NCI-H748 (cell line): Measurements from ENCODE around the gene SLC17A4.
"Not testable (repeated sequence)": the region's sequence is repeated elsewhere in the genome, so short reads cannot be mapped to it uniquely, and the experiment has no call there.

Source experiments
- DNase-seq: peaks from one replicate; lab custom pipeline; 2025; ENCODE audit not compliant: unreplicated experiment; lab: John Stamatoyannopoulos, UW

SLC17A4 gene

GRCh38 chr6:25748601-25749517, 5.7 kb upstream of the SLC17A4 start:
- not testable (repeated sequence) for DNase-seq

- no peak for DNase-seq
Observed at GRCh38 chr6:25749837-25750236, 4.7 kb upstream of the SLC17A4 start.

GRCh38 chr6:25750906-25751305, 3.6 kb upstream of the SLC17A4 start:
- no peak for DNase-seq

GRCh38 chr6:25753079-25753478, 1.5 kb upstream of the SLC17A4 start:
- no peak for DNase-seq

- DNase-seq: no peak
Observed at GRCh38 chr6:25755483-25755882, 941 bp downstream of the SLC17A4 start.

- DNase-seq: no peak
Observed at GRCh38 chr6:25756382-25757363, 2.1 kb downstream of the SLC17A4 start.

GRCh38 chr6:25757936-25758642, 3.5 kb downstream of the SLC17A4 start:
- DNase-seq: no peak

- DNase-seq: no peak
Observed at GRCh38 chr6:25764611-25765010, 10.1 kb downstream of the SLC17A4 start.

GRCh38 chr6:25768566-25768965, 14.0 kb downstream of the SLC17A4 start:
- no peak for DNase-seq

- no peak for DNase-seq
Observed at GRCh38 chr6:25769983-25770382, 15.4 kb downstream of the SLC17A4 start.

GRCh38 chr6:25774120-25774715, 19.7 kb downstream of the SLC17A4 start:
- DNase-seq: peak; percentile 24

- DNase-seq: no peak
Observed at GRCh38 chr6:25777031-25777430, 22.5 kb downstream of the SLC17A4 start.

GRCh38 chr6:25777856-25778649, 23.5 kb downstream of the SLC17A4 start:
- DNase-seq: no peak

GRCh38 chr6:25781134-25781533, 26.6 kb downstream of the SLC17A4 start:
- DNase-seq: no peak

- no peak for DNase-seq
Observed at GRCh38 chr6:25787428-25787827, 32.9 kb downstream of the SLC17A4 start.

GRCh38 chr6:25788305-25788922, 33.9 kb downstream of the SLC17A4 start:
- peak; percentile 69 for DNase-seq

- DNase-seq: no peak
Observed at GRCh38 chr6:25789475-25789874, 34.9 kb downstream of the SLC17A4 start.

- no peak for DNase-seq
Observed at GRCh38 chr6:25792016-25792415, 37.5 kb downstream of the SLC17A4 start.

GRCh38 chr6:25793970-25794369, 39.4 kb downstream of the SLC17A4 start:
- DNase-seq: no peak
